GM15510 (cell line): ENCODE results near the gene RDH11.

ENCODE experiments used
- POLR2A ChIP-seq: IDR thresholded peaks from 3 replicates; pipeline ENCODE4 v1.6.1; 2011; ENCODE audit warnings: borderline replicate concordance; ENCODE audit not compliant: insufficient read length; ENCODE audit errors: extremely low read depth

Gene RDH11

GRCh38 chr14:67673451-67673850 lies 22.1 kb downstream of the RDH11 start:
- TF ChIP-seq POLR2A = no peak

- TF ChIP-seq POLR2A = no peak
Observed at GRCh38 chr14:67668559-67668958, 27.0 kb downstream of the RDH11 start.

GRCh38 chr14:67666750-67667449 lies 28.7 kb downstream of the RDH11 start:
- no peak for TF ChIP-seq POLR2A

- TF ChIP-seq POLR2A = no peak
Observed at GRCh38 chr14:67665868-67666267, 29.7 kb downstream of the RDH11 start.

- no peak for TF ChIP-seq POLR2A
Observed at GRCh38 chr14:67663633-67664032, 31.9 kb downstream of the RDH11 start.

GRCh38 chr14:67653651-67654280 lies 41.8 kb downstream of the RDH11 start:
- no peak for TF ChIP-seq POLR2A

GRCh38 chr14:67652189-67652588 lies 43.4 kb downstream of the RDH11 start:
- TF ChIP-seq POLR2A = no peak

- TF ChIP-seq POLR2A = no peak
Observed at GRCh38 chr14:67650694-67651093, 44.9 kb downstream of the RDH11 start.

GRCh38 chr14:67650151-67650550 lies 45.4 kb downstream of the RDH11 start:
- TF ChIP-seq POLR2A = no peak

- TF ChIP-seq POLR2A = no peak
Observed at GRCh38 chr14:67646131-67646530, 49.4 kb downstream of the RDH11 start.

GRCh38 chr14:67645414-67645813 lies 50.1 kb downstream of the RDH11 start:
- TF ChIP-seq POLR2A = no peak

GRCh38 chr14:67644428-67644827 lies 51.1 kb downstream of the RDH11 start:
- no peak for TF ChIP-seq POLR2A

- TF ChIP-seq POLR2A = no peak
Observed at GRCh38 chr14:67643713-67644112, 51.9 kb downstream of the RDH11 start.

GRCh38 chr14:67641902-67642749 lies 53.4 kb downstream of the RDH11 start:
- no peak for TF ChIP-seq POLR2A

- no peak for TF ChIP-seq POLR2A
Observed at GRCh38 chr14:67641480-67641879, 54.1 kb downstream of the RDH11 start.
